K562 (cell line): ENCODE measurements around the gene TNFAIP1. TPM values are rescaled to one million over a fixed set of nuclear protein-coding genes. Genes with fewer than 3 reads are reported as not detected.
A peak's percentile ranks its signal among the peaks of the same experiment; 100 is the strongest.

Experiments
- CTCF ChIP-seq, 3 experiments: IDR thresholded peaks in 2 of 3; conservative IDR thresholded peaks in 1 of 3; 2 replicates each; pipeline ENCODE4 v1.5.1; 2011 to 2012; ENCODE audit warnings: low read length in 3 of 3, mild to moderate bottlenecking in 3 of 3, control low read depth in 2 of 3, improper control_type of control experiment in 1 of 3, inconsistent platforms in 1 of 3, low read depth in 1 of 3, mixed read lengths in 1 of 3, moderate library complexity in 1 of 3; ENCODE audit not compliant: insufficient read depth in 2 of 3
- JUND ChIP-seq, 2 experiments: IDR thresholded peaks; 2 replicates in 1 of 2; 3 replicates in 1 of 2; pipeline ENCODE4 v1.6.1; 2011; ENCODE audit warnings: borderline replicate concordance in 2 of 2, low read depth in 2 of 2, low read length in 2 of 2, improper control_type of control experiment in 1 of 2, missing biosample characterization in 1 of 2, missing genetic modification characterization in 1 of 2, missing genetic modification reagents in 1 of 2
- MAZ ChIP-seq, 2 experiments: fragments of 450-650 bp in 1 of 2; sonication (generic) in 1 of 2; formaldehyde crosslinking; IDR thresholded peaks in 1 of 2; conservative IDR thresholded peaks in 1 of 2; 2 replicates each; pipeline versions ENCODE4 v1.4.0 to v1.5.0; 2020; ENCODE audit warnings: mild to moderate bottlenecking in 1 of 2, missing genetic modification reagents in 1 of 2
- NCOA4 ChIP-seq: fragments of 450-650 bp; IDR thresholded peaks from 2 replicates; pipeline ENCODE4 v1.6.1; 2018; ENCODE audit warnings: mild to moderate bottlenecking; ENCODE audit not compliant: partially characterized antibody
- NCOR1 ChIP-seq: fragments of 450-650 bp; IDR thresholded peaks from 2 replicates; pipeline ENCODE4 v1.6.1; 2016; ENCODE audit warnings: mild to moderate bottlenecking, moderate library complexity
- SMARCA4 ChIP-seq: fragments of 450-650 bp; IDR thresholded peaks from 2 replicates; pipeline ENCODE4 v1.6.1; 2016
- ZBTB9 ChIP-seq: fragments of 450-650 bp; formaldehyde crosslinking; IDR thresholded peaks from 2 replicates; pipeline ENCODE4 v1.4.0; 2020; ENCODE audit warnings: mild to moderate bottlenecking, moderate library complexity
- polyA plus RNA-seq, 8 experiments: library from polyadenylated mRNA; depleted of rRNA in 4 of 8; stranded (reverse) in 5 of 8; unstranded in 3 of 8; fragments of >200 nt; fragmentation: Nextera tagmentation in 2 of 8; fragmentation: Illumina TruSeq in 1 of 8; extraction: Ambion mirVana in 2 of 8; extraction: Trizol in 1 of 8; gene quantifications; 2 replicates each; pipeline versions ENCODE4 v1.2.1 to v1.2.3, GENCODE V29; 2011 to 2014; ENCODE audit warnings: inconsistent platforms in 1 of 8, missing spikeins in 1 of 8
- total RNA-seq, 7 experiments: library from RNA; depleted of rRNA in 6 of 7; stranded (reverse); fragments of >200 nt in 6 of 7; fragmentation: Illumina TruSeq in 2 of 7; extraction: Trizol in 2 of 7; gene quantifications; 2 replicates each; pipeline versions ENCODE4 v1.2.1 to v1.2.3, GENCODE V29; 2011 to 2021; ENCODE audit warnings: low replicate concordance in 1 of 7

Gene TNFAIP1
- total and polyA plus RNA-seq, 9 of the 15 experiments (the other 6 are each of a cell fraction or from before 2014, with no cell fraction given), result 2.1 to 20.1 (median 8.2) TPM

- TF ChIP-seq ZBTB9 (no peak), MAZ (CRISPR knock-in tag; conservative IDR thresholded peaks at IDR 0.05 in 1 of 2, IDR thresholded peaks at IDR 0.05 in 1 of 2) (peak in 1 of 2 experiments; percentile 79; a peak in 2 of 4 replicates), NCOA4 (no peak), CTCF (IDR thresholded peaks at IDR 0.05 in 2 of 3, conservative IDR thresholded peaks at IDR 0.05 in 1 of 3; ENCODE audit: insufficient read depth in 2 of 3, low read depth in 1 of 3, low read length in 3 of 3) (peak; percentile 12 to 44 (median 21); a peak in 3 of 6 replicates), SMARCA4 (0 out of 2 replicates have a peak, but pooled peaks have one; percentile 36), JUND (IDR thresholded peaks at IDR 0.05; ENCODE audit: borderline replicate concordance, low read depth, low read length) (peak; percentile 51; the same call in 1 of the 2 replicates), JUND (tag; IDR thresholded peaks at IDR 0.05; ENCODE audit: borderline replicate concordance, low read depth, low read length) (peak; percentile 64; the same call in 1 of the 3 replicates), NCOR1 (no peak; the same call in 1 of the 2 replicates)
Measured at GRCh38 chr17:28370035-28370743, 34.6 kb downstream of the TNFAIP1 start, which contains the start of gene VTN (continued).
